WTC11 (cell line): ENCODE results near the gene ZDHHC7. TPM values are rescaled to one million over a fixed set of nuclear protein-coding genes. Genes with fewer than 3 reads are reported as not detected.

Experiments
- ATAC-seq: fragments of 200-7000 bp; cut with Tn5 transposase; 2 replicates; pipeline ENCODE4 v1.10.0; 2021; ENCODE audit warnings: mild to moderate bottlenecking, moderate library complexity
- CTCF ChIA-PET: fragments of 300-600 bp; sonication (Branson Sonifier 250); formaldehyde crosslinking; loops from one replicate; lab custom pipeline; 2021; ENCODE audit warnings: antibody characterized with exemption; lab: Charles Lee
- POLR2A ChIA-PET: fragments of 350-600 bp; sonication (Branson Sonifier 250); formaldehyde crosslinking; loops from one replicate; lab custom pipeline; 2021; ENCODE audit warnings: antibody characterized with exemption; lab: Charles Lee
- DNase-seq: peaks from one replicate; pipeline ENCODE4 v3.0.0; 2021; ENCODE audit warnings: low spot score
- H3K27ac Mint-ChIP-seq: 2 replicates; pipeline ENCODE4 v1.8.0; 2021; ENCODE audit warnings: mixed read lengths
- H3K27me3 Mint-ChIP-seq: 2 replicates; pipeline ENCODE4 v1.8.0; 2021; ENCODE audit warnings: low read depth, mild to moderate bottlenecking, moderate library complexity, mixed read lengths
- H3K36me3 Mint-ChIP-seq: 2 replicates; pipeline ENCODE4 v1.8.0; 2021; ENCODE audit warnings: mixed read lengths
- H3K4me1 Mint-ChIP-seq: 2 replicates; pipeline ENCODE4 v1.8.0; 2022; ENCODE audit warnings: mixed read lengths
- H3K4me3 Mint-ChIP-seq: 2 replicates; pipeline ENCODE4 v1.8.0; 2021; ENCODE audit warnings: mild to moderate bottlenecking, moderate library complexity, mixed read lengths
- H3K9me3 Mint-ChIP-seq: 2 replicates; pipeline ENCODE4 v1.8.0; 2021; ENCODE audit warnings: mixed read lengths
- CBFB ChIP-seq: sonication (generic); formaldehyde crosslinking; IDR thresholded peaks from 2 replicates; pipeline ENCODE4 v1.8.1; 2022; ENCODE audit warnings: mild to moderate bottlenecking, low read depth, missing genetic modification reagents
- GTF2I ChIP-seq: fragments of 250-450 bp; sonication (Bioruptor Pico); conservative IDR thresholded peaks from 2 replicates; pipeline ENCODE4 v1.4.0; 2021; ENCODE audit warnings: mild to moderate bottlenecking
- HMGA2 ChIP-seq: fragments of 250-450 bp; sonication (Bioruptor Pico); IDR thresholded peaks from 2 replicates; pipeline ENCODE4 v1.4.0; 2021; ENCODE audit warnings: mild to moderate bottlenecking, moderate library complexity
- IRF2 ChIP-seq: sonication (generic); formaldehyde crosslinking; IDR thresholded peaks from 2 replicates; pipeline ENCODE4 v1.8.0; 2022; ENCODE audit warnings: low read depth, missing genetic modification reagents, borderline replicate concordance
- KAT7 ChIP-seq: sonication (generic); formaldehyde crosslinking; IDR thresholded peaks from 2 replicates; pipeline ENCODE4 v1.8.1; 2023; ENCODE audit warnings: missing genetic modification reagents, mild to moderate bottlenecking, borderline replicate concordance
- MYBL2 ChIP-seq: sonication (generic); formaldehyde crosslinking; IDR thresholded peaks from 2 replicates; pipeline ENCODE4 v1.8.1; 2023; ENCODE audit warnings: mild to moderate bottlenecking, moderate library complexity, missing genetic modification reagents
- OVOL2 ChIP-seq: fragments of 250-450 bp; sonication (Bioruptor Pico); IDR thresholded peaks from 2 replicates; pipeline ENCODE4 v1.9.0; 2021; ENCODE audit warnings: mild to moderate bottlenecking, borderline replicate concordance
- RELA ChIP-seq: sonication (generic); formaldehyde crosslinking; IDR thresholded peaks from 2 replicates; pipeline ENCODE4 v1.8.1; 2022; ENCODE audit warnings: missing genetic modification reagents, mild to moderate bottlenecking, borderline replicate concordance
- SMAD3 ChIP-seq: sonication (generic); formaldehyde crosslinking; IDR thresholded peaks from 2 replicates; pipeline ENCODE4 v1.8.0; 2022; ENCODE audit warnings: missing genetic modification reagents, mild to moderate bottlenecking, borderline replicate concordance
- TEAD1 ChIP-seq: sonication (generic); formaldehyde crosslinking; IDR thresholded peaks from 2 replicates; pipeline ENCODE4 v1.8.0; 2022; ENCODE audit warnings: mild to moderate bottlenecking, missing genetic modification reagents
- TEAD4 ChIP-seq: sonication (generic); formaldehyde crosslinking; IDR thresholded peaks from 2 replicates; pipeline ENCODE4 v1.8.0; 2022; ENCODE audit warnings: mild to moderate bottlenecking, missing genetic modification reagents
- ZNF219 ChIP-seq: sonication (generic); formaldehyde crosslinking; IDR thresholded peaks from 2 replicates; pipeline ENCODE4 v1.8.0; 2023; ENCODE audit warnings: missing genetic modification reagents, mild to moderate bottlenecking, borderline replicate concordance
- ZNF423 ChIP-seq: fragments of 250-450 bp; sonication (Bioruptor Pico); IDR thresholded peaks from 2 replicates; pipeline ENCODE4 v2.1.2; 2022; ENCODE audit warnings: mild to moderate bottlenecking, moderate library complexity
- total RNA-seq: library from RNA; stranded (reverse); gene quantifications from 3 replicates; pipeline ENCODE4 v1.2.3, GENCODE V29; 2021
- TF ChIP-seq, protein P1 (sequence below): sonication (generic); formaldehyde crosslinking; IDR thresholded peaks from 2 replicates; pipeline ENCODE4 v1.8.1; 2023; ENCODE audit warnings: mild to moderate bottlenecking, missing genetic modification reagents, borderline replicate concordance
- TF ChIP-seq, protein P2 (sequence below): sonication (generic); formaldehyde crosslinking; IDR thresholded peaks from 2 replicates; pipeline ENCODE4 v1.8.0; 2023; ENCODE audit warnings: missing genetic modification reagents
- TF ChIP-seq, protein P3 (sequence below): sonication (generic); formaldehyde crosslinking; IDR thresholded peaks from 2 replicates; pipeline ENCODE4 v1.8.1; 2023; ENCODE audit warnings: mild to moderate bottlenecking, missing genetic modification reagents, moderate library complexity
- TF ChIP-seq, protein P4 (sequence below): sonication (generic); formaldehyde crosslinking; IDR thresholded peaks from 2 replicates; pipeline ENCODE4 v1.8.1; 2022; ENCODE audit warnings: low read depth, missing genetic modification reagents, borderline replicate concordance
- TF ChIP-seq, protein P5 (sequence below): sonication (generic); formaldehyde crosslinking; IDR thresholded peaks from 2 replicates; pipeline ENCODE4 v1.8.1; 2023; ENCODE audit warnings: mild to moderate bottlenecking, missing genetic modification reagents
- TF ChIP-seq, protein P6 (sequence below): sonication (generic); formaldehyde crosslinking; IDR thresholded peaks from 2 replicates; pipeline ENCODE4 v1.8.1; 2022; ENCODE audit warnings: mild to moderate bottlenecking, missing genetic modification reagents, moderate library complexity, borderline replicate concordance
- TF ChIP-seq, protein P7 (sequence below): fragments of 250-450 bp; sonication (Bioruptor Pico); IDR thresholded peaks from 2 replicates; pipeline ENCODE4 v2.1.2; 2022; ENCODE audit warnings: mild to moderate bottlenecking, moderate library complexity

The ZDHHC7 gene
- total RNA-seq, 1 experiment from 2014 or later = 38.7 TPM

DNA sequence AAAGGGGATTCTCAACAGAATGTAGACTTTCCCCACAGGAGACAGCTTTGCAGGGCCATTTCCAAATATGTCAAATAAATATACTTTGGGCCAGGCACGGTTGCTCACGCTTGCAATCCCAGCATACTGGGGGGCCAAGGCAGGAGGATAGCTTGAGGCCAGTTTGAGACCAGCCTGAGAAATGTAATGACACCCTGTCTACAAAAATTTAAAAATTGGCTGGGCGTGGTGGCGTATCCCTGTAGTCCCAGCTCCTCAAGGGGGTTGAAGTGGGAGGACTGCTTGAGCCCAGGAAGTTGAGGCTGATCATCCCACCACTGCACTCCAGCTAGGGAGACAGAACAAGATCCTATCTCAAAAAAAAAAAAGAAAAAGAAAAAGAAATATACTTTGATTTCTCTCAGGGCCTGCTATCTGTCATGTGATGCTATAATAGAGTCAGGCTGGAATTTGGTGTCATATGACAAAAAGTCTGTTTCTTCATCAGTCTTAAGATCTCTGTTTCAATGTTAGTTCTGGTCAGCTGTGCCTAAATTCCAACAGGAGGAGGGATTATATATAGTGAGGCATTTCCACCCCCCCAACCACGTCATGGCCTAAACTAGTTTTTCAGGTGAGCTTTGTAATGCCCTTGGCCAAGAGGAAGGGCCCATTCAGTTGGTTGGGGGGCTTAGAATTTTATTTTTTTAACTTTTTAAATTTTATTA, 4.3 kb upstream of the ZDHHC7 start (continued):
- TF ChIP-seq, protein P1, sequence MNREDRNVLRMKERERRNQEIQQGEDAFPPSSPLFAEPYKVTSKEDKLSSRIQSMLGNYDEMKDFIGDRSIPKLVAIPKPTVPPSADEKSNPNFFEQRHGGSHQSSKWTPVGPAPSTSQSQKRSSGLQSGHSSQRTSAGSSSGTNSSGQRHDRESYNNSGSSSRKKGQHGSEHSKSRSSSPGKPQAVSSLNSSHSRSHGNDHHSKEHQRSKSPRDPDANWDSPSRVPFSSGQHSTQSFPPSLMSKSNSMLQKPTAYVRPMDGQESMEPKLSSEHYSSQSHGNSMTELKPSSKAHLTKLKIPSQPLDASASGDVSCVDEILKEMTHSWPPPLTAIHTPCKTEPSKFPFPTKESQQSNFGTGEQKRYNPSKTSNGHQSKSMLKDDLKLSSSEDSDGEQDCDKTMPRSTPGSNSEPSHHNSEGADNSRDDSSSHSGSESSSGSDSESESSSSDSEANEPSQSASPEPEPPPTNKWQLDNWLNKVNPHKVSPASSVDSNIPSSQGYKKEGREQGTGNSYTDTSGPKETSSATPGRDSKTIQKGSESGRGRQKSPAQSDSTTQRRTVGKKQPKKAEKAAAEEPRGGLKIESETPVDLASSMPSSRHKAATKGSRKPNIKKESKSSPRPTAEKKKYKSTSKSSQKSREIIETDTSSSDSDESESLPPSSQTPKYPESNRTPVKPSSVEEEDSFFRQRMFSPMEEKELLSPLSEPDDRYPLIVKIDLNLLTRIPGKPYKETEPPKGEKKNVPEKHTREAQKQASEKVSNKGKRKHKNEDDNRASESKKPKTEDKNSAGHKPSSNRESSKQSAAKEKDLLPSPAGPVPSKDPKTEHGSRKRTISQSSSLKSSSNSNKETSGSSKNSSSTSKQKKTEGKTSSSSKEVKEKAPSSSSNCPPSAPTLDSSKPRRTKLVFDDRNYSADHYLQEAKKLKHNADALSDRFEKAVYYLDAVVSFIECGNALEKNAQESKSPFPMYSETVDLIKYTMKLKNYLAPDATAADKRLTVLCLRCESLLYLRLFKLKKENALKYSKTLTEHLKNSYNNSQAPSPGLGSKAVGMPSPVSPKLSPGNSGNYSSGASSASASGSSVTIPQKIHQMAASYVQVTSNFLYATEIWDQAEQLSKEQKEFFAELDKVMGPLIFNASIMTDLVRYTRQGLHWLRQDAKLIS (CRISPR knock-in tag) = no peak

DNA sequence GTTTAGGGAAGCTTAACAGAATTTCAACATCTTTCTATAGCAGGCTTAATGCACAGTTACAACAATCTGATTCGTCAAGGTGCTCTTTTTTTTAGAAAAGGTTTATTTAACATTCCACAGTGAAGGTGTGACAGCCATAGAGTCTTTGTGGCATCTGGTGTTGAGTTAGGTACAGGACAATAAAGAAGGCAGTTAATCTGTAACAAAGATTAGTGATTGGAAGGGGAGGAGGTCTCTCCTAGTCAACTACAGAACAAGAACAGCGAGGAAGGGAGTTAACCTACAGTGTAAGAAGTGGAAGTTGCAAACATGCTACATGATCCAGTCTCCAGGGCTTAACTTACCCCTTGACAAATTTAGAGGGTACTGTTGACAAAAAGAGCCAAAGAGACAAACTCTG, 3.0 kb upstream of the ZDHHC7 start:
- CTCF ChIA-PET = no interaction called here
- H3K27me3 Mint-ChIP-seq = 0 out of 2 replicates have a peak, but pooled peaks cover 3% of the 10 kb centered on the region
- no peaks in the 10 kb centered on the region for H3K9me3 Mint-ChIP-seq
- ATAC-seq = no peak
- peaks cover 9% of the 10 kb centered on the region for H3K4me1 Mint-ChIP-seq
- no peaks in the 10 kb centered on the region for H3K36me3 Mint-ChIP-seq
- no peak overlapping the region for H3K27ac Mint-ChIP-seq
- TF ChIP-seq ZNF423 (CRISPR knock-in tag) (no peak), RELA (no peak), SMAD3 (CRISPR knock-in tag) (no peak), MYBL2 (CRISPR knock-in tag) (no peak), ZNF219 (CRISPR knock-in tag) (no peak), KAT7 (no peak), TEAD4 (CRISPR knock-in tag) (no peak), IRF2 (CRISPR knock-in tag) (no peak), TEAD1 (CRISPR knock-in tag) (no peak), GTF2I (no peak), CBFB (CRISPR knock-in tag) (no peak), OVOL2 (no peak), HMGA2 (CRISPR knock-in tag) (no peak)
- TF ChIP-seq, protein P2, sequence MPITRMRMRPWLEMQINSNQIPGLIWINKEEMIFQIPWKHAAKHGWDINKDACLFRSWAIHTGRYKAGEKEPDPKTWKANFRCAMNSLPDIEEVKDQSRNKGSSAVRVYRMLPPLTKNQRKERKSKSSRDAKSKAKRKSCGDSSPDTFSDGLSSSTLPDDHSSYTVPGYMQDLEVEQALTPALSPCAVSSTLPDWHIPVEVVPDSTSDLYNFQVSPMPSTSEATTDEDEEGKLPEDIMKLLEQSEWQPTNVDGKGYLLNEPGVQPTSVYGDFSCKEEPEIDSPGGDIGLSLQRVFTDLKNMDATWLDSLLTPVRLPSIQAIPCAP (CRISPR knock-in tag) = no peak
- TF ChIP-seq, protein P3, sequence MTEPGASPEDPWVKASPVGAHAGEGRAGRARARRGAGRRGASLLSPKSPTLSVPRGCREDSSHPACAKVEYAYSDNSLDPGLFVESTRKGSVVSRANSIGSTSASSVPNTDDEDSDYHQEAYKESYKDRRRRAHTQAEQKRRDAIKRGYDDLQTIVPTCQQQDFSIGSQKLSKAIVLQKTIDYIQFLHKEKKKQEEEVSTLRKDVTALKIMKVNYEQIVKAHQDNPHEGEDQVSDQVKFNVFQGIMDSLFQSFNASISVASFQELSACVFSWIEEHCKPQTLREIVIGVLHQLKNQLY (CRISPR knock-in tag) = no peak
- TF ChIP-seq, protein P4, sequence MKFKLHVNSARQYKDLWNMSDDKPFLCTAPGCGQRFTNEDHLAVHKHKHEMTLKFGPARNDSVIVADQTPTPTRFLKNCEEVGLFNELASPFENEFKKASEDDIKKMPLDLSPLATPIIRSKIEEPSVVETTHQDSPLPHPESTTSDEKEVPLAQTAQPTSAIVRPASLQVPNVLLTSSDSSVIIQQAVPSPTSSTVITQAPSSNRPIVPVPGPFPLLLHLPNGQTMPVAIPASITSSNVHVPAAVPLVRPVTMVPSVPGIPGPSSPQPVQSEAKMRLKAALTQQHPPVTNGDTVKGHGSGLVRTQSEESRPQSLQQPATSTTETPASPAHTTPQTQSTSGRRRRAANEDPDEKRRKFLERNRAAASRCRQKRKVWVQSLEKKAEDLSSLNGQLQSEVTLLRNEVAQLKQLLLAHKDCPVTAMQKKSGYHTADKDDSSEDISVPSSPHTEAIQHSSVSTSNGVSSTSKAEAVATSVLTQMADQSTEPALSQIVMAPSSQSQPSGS (CRISPR knock-in tag) = no peak
- TF ChIP-seq, protein P5, sequence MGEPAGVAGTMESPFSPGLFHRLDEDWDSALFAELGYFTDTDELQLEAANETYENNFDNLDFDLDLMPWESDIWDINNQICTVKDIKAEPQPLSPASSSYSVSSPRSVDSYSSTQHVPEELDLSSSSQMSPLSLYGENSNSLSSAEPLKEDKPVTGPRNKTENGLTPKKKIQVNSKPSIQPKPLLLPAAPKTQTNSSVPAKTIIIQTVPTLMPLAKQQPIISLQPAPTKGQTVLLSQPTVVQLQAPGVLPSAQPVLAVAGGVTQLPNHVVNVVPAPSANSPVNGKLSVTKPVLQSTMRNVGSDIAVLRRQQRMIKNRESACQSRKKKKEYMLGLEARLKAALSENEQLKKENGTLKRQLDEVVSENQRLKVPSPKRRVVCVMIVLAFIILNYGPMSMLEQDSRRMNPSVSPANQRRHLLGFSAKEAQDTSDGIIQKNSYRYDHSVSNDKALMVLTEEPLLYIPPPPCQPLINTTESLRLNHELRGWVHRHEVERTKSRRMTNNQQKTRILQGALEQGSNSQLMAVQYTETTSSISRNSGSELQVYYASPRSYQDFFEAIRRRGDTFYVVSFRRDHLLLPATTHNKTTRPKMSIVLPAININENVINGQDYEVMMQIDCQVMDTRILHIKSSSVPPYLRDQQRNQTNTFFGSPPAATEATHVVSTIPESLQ (CRISPR knock-in tag) = no peak
- TF ChIP-seq, protein P6, sequence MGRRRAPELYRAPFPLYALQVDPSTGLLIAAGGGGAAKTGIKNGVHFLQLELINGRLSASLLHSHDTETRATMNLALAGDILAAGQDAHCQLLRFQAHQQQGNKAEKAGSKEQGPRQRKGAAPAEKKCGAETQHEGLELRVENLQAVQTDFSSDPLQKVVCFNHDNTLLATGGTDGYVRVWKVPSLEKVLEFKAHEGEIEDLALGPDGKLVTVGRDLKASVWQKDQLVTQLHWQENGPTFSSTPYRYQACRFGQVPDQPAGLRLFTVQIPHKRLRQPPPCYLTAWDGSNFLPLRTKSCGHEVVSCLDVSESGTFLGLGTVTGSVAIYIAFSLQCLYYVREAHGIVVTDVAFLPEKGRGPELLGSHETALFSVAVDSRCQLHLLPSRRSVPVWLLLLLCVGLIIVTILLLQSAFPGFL (CRISPR knock-in tag) = no peak
- TF ChIP-seq, protein P7, sequence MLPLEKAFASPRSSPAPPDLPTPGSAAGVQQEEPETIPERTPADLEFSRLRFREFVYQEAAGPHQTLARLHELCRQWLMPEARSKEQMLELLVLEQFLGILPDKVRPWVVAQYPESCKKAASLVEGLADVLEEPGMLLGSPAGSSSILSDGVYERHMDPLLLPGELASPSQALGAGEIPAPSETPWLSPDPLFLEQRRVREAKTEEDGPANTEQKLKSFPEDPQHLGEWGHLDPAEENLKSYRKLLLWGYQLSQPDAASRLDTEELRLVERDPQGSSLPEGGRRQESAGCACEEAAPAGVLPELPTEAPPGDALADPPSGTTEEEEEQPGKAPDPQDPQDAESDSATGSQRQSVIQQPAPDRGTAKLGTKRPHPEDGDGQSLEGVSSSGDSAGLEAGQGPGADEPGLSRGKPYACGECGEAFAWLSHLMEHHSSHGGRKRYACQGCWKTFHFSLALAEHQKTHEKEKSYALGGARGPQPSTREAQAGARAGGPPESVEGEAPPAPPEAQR (CRISPR knock-in tag) = no peak
- TF ChIP-seq, all 79 proteins: peak for 0
- no peak overlapping the region for H3K4me3 Mint-ChIP-seq
- POLR2A ChIA-PET = no interaction called here
- no peak for DNase-seq
